Upper lobe of left lung (tissue), 6 donors: ENCODE results near the gene ADAMTS7. TPM values are rescaled to one million over a fixed set of nuclear protein-coding genes. Genes with fewer than 3 reads are reported as not detected.
"Not testable (repeated sequence)": the region's sequence is repeated elsewhere in the genome, so short reads cannot be mapped to it uniquely, and the experiment has no call there.

Experiments used
- ATAC-seq, 2 donors: fragments of 200-7000 bp; cut with Tn5 transposase; one replicate each; pipeline ENCODE4 v1.9.1; 2022; ENCODE audit warnings: mild to moderate bottlenecking in 2 of 2, moderate library complexity in 2 of 2; ENCODE audit not compliant: low FRiP score in 2 of 2
- DNase-seq, 2 donors: peaks; one replicate each; pipeline ENCODE4 v3.0.0-alpha.2; 2019 to 2020
- H3K27ac ChIP-seq, 4 donors: fragments of 200-600 bp; sonication (generic); one replicate each; pipeline ENCODE4 v1.5.1; 2016 to 2019
- H3K27me3 ChIP-seq, 4 donors: fragments of 200-600 bp; sonication (generic); one replicate each; pipeline ENCODE4 v1.5.1; 2017 to 2019
- H3K36me3 ChIP-seq, 4 donors: fragments of 200-600 bp; sonication (generic); one replicate each; pipeline ENCODE4 v1.5.1; 2016 to 2019
- H3K4me1 ChIP-seq, 4 donors: fragments of 200-600 bp; sonication (generic); one replicate each; pipeline ENCODE4 v1.5.1; 2018 to 2019
- H3K4me3 ChIP-seq, 4 donors: fragments of 200-600 bp; sonication (generic); one replicate each; pipeline ENCODE4 v1.5.1; 2017 to 2019; ENCODE audit warnings: mild to moderate bottlenecking in 2 of 4, moderate library complexity in 1 of 4
- H3K9me3 ChIP-seq, 4 donors: fragments of 200-600 bp; sonication (generic); one replicate each; pipeline ENCODE4 v1.5.1; 2018 to 2019
- CTCF ChIP-seq, 6 experiments: fragments of 450-650 bp in 4 of 6; fragments of 200-600 bp in 2 of 6; sonication (generic) in 2 of 6; IDR thresholded peaks; one replicate each; pipeline ENCODE4 v1.5.1; 2016 to 2019; ENCODE audit warnings: antibody characterized with exemption in 6 of 6
- EP300 ChIP-seq, 4 donors: sonication (generic); formaldehyde crosslinking; IDR thresholded peaks; one replicate each; pipeline ENCODE4 v1.5.1; 2017; ENCODE audit warnings: antibody characterized with exemption in 4 of 4, control low read depth in 2 of 4
- POLR2A ChIP-seq, 4 donors: fragments of 450-650 bp; IDR thresholded peaks; one replicate each; pipeline ENCODE4 v1.5.1; 2016 to 2017; ENCODE audit warnings: antibody characterized with exemption in 4 of 4, mild to moderate bottlenecking in 2 of 4
- POLR2AphosphoS5 ChIP-seq, 2 donors: sonication (generic); formaldehyde crosslinking; IDR thresholded peaks; one replicate each; pipeline ENCODE4 v1.5.1; 2017; ENCODE audit warnings: antibody characterized with exemption in 2 of 2
- WGBS, 2 donors: methylation state at CpG; one replicate each; pipeline ENCODE4 v1.1.5; 2017 to 2018; 5-methylcytosine and 5-hydroxymethylcytosine counted together
- total RNA-seq, 6 donors: library from RNA; depleted of rRNA in 4 of 6; stranded (reverse); fragments of >200 nt in 4 of 6; gene quantifications; one replicate each; pipeline versions ENCODE4 v1.1.0 to v1.2.1, GENCODE V29; 2016 to 2021
- donor health status: DM: no; HTN: no; CAD: no; lungs with moderate emphysema.
- donor health status: DM: no; HTN: yes; CAD: no; lungs with severe emphysema.

ADAMTS7 gene
- total RNA-seq, 6 donors from 2014 or later = 1.8 to 10.2 (median 5.1) TPM

DNA sequence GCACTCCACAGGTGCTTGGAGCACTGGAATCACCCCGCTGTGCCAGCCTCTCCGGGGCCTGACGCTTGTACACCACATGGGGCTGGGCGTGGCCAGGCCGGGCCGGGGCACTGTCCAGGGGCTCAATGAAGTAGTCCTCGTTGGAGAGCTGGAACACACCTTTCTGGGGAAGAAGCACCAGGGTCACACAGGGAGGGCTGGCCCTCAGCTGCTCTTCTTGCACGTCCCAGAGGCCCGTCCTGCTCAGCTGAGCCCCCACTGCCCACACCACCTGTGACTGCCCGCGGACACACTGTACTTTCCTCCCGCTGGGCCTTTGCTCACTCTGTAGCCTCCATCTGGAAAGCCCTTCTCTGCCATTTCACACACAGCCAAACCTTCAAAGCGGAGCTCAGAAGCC lies 13.3 kb downstream of the ADAMTS7 start:
- no peak for TF ChIP-seq POLR2AphosphoS5 (IDR thresholded peaks at IDR 0.05)
- TF ChIP-seq POLR2A (IDR thresholded peaks at IDR 0.05) = no peak
- TF ChIP-seq EP300 (IDR thresholded peaks at IDR 0.05) = no peak
- TF ChIP-seq CTCF (IDR thresholded peaks at IDR 0.05) = no peak
- peak in 1 of 2 donors; percentile 4 for ATAC-seq
- H3K9me3 ChIP-seq = no peaks in the 10 kb centered on the region
- peak in 1 of 2 donors; percentile 77 for DNase-seq
- no peak overlapping the region for H3K4me3 ChIP-seq
- WGBS, 2 donors = 83 to 100% methylated on average over 6 to 13 of the region's 13 CpGs
- H3K4me1 ChIP-seq = no peaks in the 10 kb centered on the region
- H3K27me3 ChIP-seq = no peaks in the 10 kb centered on the region
- H3K36me3 ChIP-seq = peaks cover 0 to 9% (median 2%) of the 10 kb centered on the region in 4 donors
- no peak overlapping the region for H3K27ac ChIP-seq

DNA sequence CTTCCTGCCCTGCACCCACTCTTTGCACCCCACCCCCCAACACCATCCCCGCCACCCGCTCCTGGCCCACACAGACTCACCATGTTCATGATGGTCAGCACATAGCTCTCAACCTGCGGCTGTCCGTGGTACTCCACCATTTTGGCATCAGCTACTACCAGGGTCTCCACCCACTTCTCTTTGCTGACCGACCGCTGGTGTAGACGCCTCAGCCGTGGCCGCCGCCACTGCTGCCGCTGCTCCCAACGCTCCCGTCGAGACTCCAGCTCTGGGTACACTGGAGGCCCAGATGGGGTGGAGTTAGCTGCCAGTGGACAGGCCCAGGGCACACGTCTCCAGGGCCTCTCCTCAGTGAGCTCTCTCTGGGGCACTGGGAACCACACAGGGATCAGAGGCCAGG lies 14.8 kb downstream of the ADAMTS7 start:
- ATAC-seq (no peak), DNase-seq (no peak)
- Histone ChIP-seq H3K27me3 (no peaks in the 10 kb centered on the region), H3K4me1 (no peaks in the 10 kb centered on the region), H3K4me3 (no peak overlapping the region), H3K9me3 (no peaks in the 10 kb centered on the region), H3K36me3 (peaks cover 0 to 9% (median 2%) of the 10 kb centered on the region in 4 donors), H3K27ac (no peak overlapping the region)
- 97 to 98% methylated on average over 12 to 15 of the region's 15 CpGs for whole genome bisulfite sequencing, 2 donors
- TF ChIP-seq POLR2A (IDR thresholded peaks at IDR 0.05) (no peak), CTCF (IDR thresholded peaks at IDR 0.05) (no peak), POLR2AphosphoS5 (IDR thresholded peaks at IDR 0.05) (no peak), EP300 (IDR thresholded peaks at IDR 0.05) (no peak)

- Histone ChIP-seq H3K9me3 (no peaks in the 10 kb centered on the region), H3K27me3 (no peaks in the 10 kb centered on the region), H3K4me3 (no peak overlapping the region), H3K4me1 (no peaks in the 10 kb centered on the region), H3K27ac (no peak overlapping the region), H3K36me3 (peaks cover 0 to 9% (median 2%) of the 10 kb centered on the region in 4 donors)
- DNase-seq (no peak), ATAC-seq (no peak)
- TF ChIP-seq POLR2A (IDR thresholded peaks at IDR 0.05) (no peak), EP300 (IDR thresholded peaks at IDR 0.05) (no peak), POLR2AphosphoS5 (IDR thresholded peaks at IDR 0.05) (no peak), CTCF (IDR thresholded peaks at IDR 0.05) (no peak)
Observed at GRCh38 chr15:78795043-78795442, 16.2 kb downstream of the ADAMTS7 start.

DNA sequence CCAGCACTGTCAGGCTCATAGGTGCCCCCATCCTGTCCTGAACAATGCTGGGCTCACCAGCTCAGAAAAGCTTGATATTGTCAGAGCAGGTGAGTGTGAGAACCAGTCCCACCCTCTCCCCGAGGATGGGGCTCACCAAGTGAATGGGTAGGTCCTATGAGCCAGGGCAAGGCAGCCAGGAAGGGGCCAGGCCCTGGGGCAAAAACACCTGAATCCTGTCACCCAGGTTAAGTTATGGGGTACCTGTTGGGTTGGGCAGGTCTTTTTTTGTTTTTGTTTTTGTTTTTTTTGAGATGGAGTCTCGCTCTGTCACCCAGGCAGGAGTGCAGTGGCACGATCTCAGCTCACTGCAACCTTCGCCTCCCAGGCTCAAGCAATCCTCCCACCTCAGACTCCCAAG lies 16.8 kb downstream of the ADAMTS7 start:
- not testable (repeated sequence) for H3K36me3 ChIP-seq, H3K9me3 ChIP-seq, ATAC-seq, DNase-seq, H3K4me1 ChIP-seq, H3K27me3 ChIP-seq, H3K4me3 ChIP-seq, H3K27ac ChIP-seq
- WGBS, 2 donors = 90 to 93% methylated on average over 4 of the region's 4 CpGs

DNA sequence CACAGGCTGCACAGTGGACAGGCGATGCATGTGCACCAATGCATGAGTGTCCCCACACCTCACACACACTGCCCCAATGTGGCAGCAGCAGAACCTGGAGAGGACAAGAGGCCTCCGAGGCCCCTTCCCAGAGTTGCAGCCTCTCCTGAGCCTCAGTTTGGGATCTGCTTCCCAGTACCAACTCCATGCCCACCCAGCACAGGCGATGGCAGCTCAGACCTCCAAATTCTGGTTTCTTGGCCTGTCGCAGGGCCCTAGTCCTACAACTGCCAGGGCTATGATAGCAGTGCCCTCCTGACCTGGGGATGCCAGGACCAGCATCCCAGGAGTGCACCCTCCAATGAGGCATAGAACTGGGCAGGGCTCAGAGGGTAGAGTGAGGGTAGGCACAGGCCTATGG lies 19.9 kb downstream of the ADAMTS7 start:
- Histone ChIP-seq H3K27me3 (no peaks in the 10 kb centered on the region), H3K4me1 (no peaks in the 10 kb centered on the region), H3K27ac (no peak overlapping the region), H3K9me3 (no peaks in the 10 kb centered on the region), H3K4me3 (no peak overlapping the region), H3K36me3 (peaks cover 0 to 9% (median 2%) of the 10 kb centered on the region in 4 donors)
- 80 to 91% methylated on average over 1 to 3 of the region's 4 CpGs for WGBS, 2 donors
- no peak for TF ChIP-seq CTCF (IDR thresholded peaks at IDR 0.05)
- no peak for TF ChIP-seq POLR2A (IDR thresholded peaks at IDR 0.05)
- no peak for TF ChIP-seq POLR2AphosphoS5 (IDR thresholded peaks at IDR 0.05)
- TF ChIP-seq EP300 (IDR thresholded peaks at IDR 0.05) = no peak
- ATAC-seq (no peak), DNase-seq (no peak)
